SK-N-MC (cell line): Measurements from ENCODE around the gene FKBP6.
"Not testable (repeated sequence)": the region's sequence is repeated elsewhere in the genome, so short reads cannot be mapped to it uniquely, and the experiment has no call there.

Source experiments
- DNase-seq: peaks from one replicate; pipeline ENCODE4 v3.0.0-alpha.2; 2011; ENCODE audit warnings: low read depth, low spot score
- H3K27ac ChIP-seq: fragments of 200-600 bp; sonication (generic); 2 replicates; pipeline ENCODE4 v1.5.1; 2016; ENCODE audit warnings: mixed run types
- H3K36me3 ChIP-seq: fragments of 200-600 bp; sonication (generic); 2 replicates; pipeline ENCODE4 v1.6.1; 2017; ENCODE audit warnings: antibody characterized with exemption, low read length, mixed read lengths; ENCODE audit not compliant: insufficient read depth
- H3K4me3 ChIP-seq: fragments of 200-600 bp; sonication (generic); 2 replicates; pipeline ENCODE4 v1.5.1; 2016
- H3K9ac ChIP-seq: fragments of 200-600 bp; sonication (generic); 2 replicates; pipeline ENCODE4 v1.8.0; 2017; ENCODE audit warnings: mixed run types, mixed read lengths; ENCODE audit not compliant: insufficient read length
- H3K9me3 ChIP-seq: fragments of 200-600 bp; sonication (generic); 2 replicates; pipeline ENCODE4 v1.6.1; 2017; ENCODE audit warnings: low read depth, mild to moderate bottlenecking, antibody characterized with exemption, low read length, moderate library complexity, mixed read lengths
- EZH2 ChIP-seq: fragments of 200-600 bp; sonication (generic); IDR thresholded peaks from one replicate; pipeline ENCODE4 v1.6.1; 2017; ENCODE audit warnings: antibody characterized with exemption
- FOXP2 ChIP-seq: optimal IDR thresholded peaks from 2 replicates; pipeline ENCODE3; 2011; ENCODE audit warnings: mild to moderate bottlenecking, moderate library complexity; ENCODE audit not compliant: insufficient read depth; ENCODE audit errors: extremely low read length, control extremely low read depth
- POLR2AphosphoS5 ChIP-seq: IDR thresholded peaks from 2 replicates; pipeline ENCODE4 v1.6.1; 2012; ENCODE audit warnings: mild to moderate bottlenecking, low read depth, low read length, borderline replicate concordance

FKBP6 gene

DNA sequence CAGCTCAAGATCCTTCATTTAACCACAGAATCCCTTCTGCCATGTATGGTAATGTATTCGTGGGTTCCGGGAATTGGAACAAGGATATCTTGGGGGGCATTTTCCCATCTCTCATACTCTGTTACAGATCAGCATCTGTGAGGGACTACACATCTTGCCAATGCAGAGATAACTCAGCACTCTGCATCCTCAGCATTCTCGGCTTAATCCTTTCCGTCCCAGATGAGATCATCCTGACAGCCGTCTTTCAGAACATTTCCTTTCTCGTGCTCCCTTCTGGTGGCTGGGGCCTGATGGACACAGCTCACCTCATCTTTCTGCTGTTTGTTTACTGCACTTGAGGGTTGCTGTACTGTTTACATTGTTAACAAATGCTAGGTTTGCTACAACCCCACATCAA is 25.3 kb downstream of the FKBP6 start:
- Histone ChIP-seq H3K9ac (no peak overlapping the region), H3K9me3 (no peaks in the 10 kb centered on the region), H3K4me3 (no peak overlapping the region), H3K36me3 (no peaks in the 10 kb centered on the region), H3K27ac (no peak overlapping the region)
- TF ChIP-seq FOXP2 (no peak), POLR2AphosphoS5 (no peak), EZH2 (no peak)
- no peak for DNase-seq

GRCh38 chr7:73354196-73354595 is 26.2 kb downstream of the FKBP6 start:
- H3K4me3 ChIP-seq = no peak overlapping the region
- no peak overlapping the region for H3K27ac ChIP-seq
- TF ChIP-seq POLR2AphosphoS5 (no peak), FOXP2 (no peak), EZH2 (no peak)
- H3K9me3 ChIP-seq = no peaks in the 10 kb centered on the region
- H3K36me3 ChIP-seq = no peaks in the 10 kb centered on the region
- no peak overlapping the region for H3K9ac ChIP-seq
- DNase-seq = no peak

- Histone ChIP-seq H3K9ac (no peak overlapping the region), H3K27ac (no peak overlapping the region), H3K36me3 (no peaks in the 10 kb centered on the region), H3K9me3 (no peaks in the 10 kb centered on the region), H3K4me3 (no peak overlapping the region)
- TF ChIP-seq POLR2AphosphoS5 = no peak
- TF ChIP-seq EZH2 = no peak
- TF ChIP-seq FOXP2 = no peak
- no peak for DNase-seq
These were observed 26.9 kb downstream of the FKBP6 start for GRCh38 chr7:73354821-73355220.

DNA sequence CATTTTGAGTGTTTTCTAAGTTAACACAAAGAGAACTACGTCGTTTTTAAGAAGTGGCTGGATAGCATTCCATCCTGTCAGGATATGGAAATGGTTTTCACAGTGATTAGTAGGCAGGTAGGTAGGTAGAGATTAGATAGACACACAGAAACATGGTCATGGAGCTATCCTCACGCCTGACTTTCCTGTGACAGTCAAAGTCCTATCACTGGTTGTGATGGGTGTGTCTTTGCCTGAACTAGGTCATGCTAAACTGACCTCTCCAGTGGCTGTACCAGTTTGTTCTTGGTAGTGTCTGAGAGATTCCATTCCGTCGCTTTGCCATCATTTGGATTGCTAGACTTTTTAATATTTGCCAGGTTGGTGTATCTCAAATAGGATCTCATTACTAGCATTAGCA is 28.2 kb downstream of the FKBP6 start:
- Histone ChIP-seq H3K9ac (no peak overlapping the region), H3K4me3 (no peak overlapping the region), H3K27ac (no peak overlapping the region), H3K9me3 (no peaks in the 10 kb centered on the region), H3K36me3 (no peaks in the 10 kb centered on the region)
- no peak for DNase-seq
- no peak for TF ChIP-seq EZH2
- no peak for TF ChIP-seq POLR2AphosphoS5
- TF ChIP-seq FOXP2 = no peak

DNA sequence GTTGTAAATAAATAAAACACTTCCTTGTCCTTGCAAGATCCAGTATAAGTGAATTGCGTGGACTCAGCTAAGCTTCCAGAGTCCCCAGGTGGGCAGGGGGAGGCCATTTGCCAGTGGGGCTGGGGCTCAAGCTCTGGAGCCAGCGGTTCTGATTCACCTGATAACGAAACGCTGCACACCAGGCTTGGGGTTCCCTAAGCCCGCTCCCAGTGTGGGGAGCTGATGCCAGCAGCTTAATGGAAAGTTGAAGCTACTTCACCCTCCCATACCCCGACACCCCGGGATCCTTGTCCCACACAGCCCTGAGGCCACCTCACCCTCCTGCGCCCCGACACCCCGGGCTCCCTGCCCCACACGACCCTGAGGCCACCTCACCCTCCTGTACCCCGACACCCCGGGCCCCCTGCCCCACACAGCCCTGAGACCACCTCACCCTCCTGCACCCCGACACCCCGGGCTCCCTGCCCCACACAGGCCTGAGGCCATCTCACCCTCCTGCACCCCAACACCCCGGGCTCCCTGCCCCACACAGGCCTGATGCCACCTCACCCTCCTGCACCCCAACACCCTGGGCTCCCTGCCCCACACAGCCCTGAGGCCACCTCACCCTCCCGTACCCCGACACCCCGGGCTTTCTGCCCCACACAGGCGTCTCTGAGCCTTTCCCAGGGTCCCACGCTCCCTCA is 30.8 kb downstream of the FKBP6 start:
- TF ChIP-seq POLR2AphosphoS5 (no peak), EZH2 (no peak)
- Histone ChIP-seq H3K9me3 (no peaks in the 10 kb centered on the region), H3K36me3 (no peaks in the 10 kb centered on the region), H3K9ac (no peak overlapping the region), H3K27ac (no peak overlapping the region), H3K4me3 (no peak overlapping the region)
- DNase-seq = no peak

GRCh38 chr7:73359306-73359705 is 31.3 kb downstream of the FKBP6 start:
- TF ChIP-seq POLR2AphosphoS5 (no peak), FOXP2 (no peak), EZH2 (no peak)
- Histone ChIP-seq H3K36me3 (no peaks in the 10 kb centered on the region), H3K27ac (no peak overlapping the region), H3K9ac (no peak overlapping the region), H3K4me3 (no peak overlapping the region), H3K9me3 (no peaks in the 10 kb centered on the region)
- no peak for DNase-seq

DNA sequence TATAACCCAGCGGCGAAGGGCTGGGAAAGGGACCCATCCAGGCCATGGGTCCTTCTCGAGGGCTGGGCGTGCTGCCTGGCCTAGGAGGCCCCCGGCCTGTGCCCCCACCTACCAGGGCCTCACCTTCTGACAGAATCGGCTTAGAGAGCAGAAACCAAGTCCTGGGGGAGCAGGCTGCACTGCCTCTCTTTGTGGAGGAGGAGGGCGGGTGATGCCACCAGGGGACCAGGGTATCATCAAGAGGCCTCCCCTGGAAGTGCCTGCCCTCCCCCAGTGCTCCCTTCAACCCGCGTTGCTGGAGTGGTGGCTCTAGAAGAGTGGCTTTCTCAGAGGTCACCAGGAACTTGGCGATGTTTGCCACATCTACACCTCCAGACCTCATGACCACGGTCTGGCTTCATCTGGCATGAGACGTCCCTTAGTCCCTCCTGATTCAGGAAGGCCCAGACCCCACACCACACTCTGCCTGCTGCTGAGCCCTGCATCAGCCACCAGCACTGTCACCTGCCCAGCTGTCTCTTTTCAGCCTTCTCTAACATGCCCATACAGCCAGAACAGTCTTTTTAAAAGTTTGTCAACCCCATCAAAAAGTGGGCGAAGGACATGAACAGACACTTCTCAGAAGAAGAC is 31.9 kb downstream of the FKBP6 start:
- no peaks in the 10 kb centered on the region for H3K9me3 ChIP-seq
- H3K9ac ChIP-seq = no peak overlapping the region
- no peaks in the 10 kb centered on the region for H3K36me3 ChIP-seq
- TF ChIP-seq FOXP2 (no peak), EZH2 (no peak), POLR2AphosphoS5 (no peak)
- H3K27ac ChIP-seq = no peak overlapping the region
- no peak overlapping the region for H3K4me3 ChIP-seq
- no peak for DNase-seq

- not testable (repeated sequence) for H3K4me3 ChIP-seq, DNase-seq, H3K9me3 ChIP-seq, H3K9ac ChIP-seq, H3K27ac ChIP-seq, H3K36me3 ChIP-seq
These were observed 32.6 kb downstream of the FKBP6 start for GRCh38 chr7:73360590-73360989.

DNA sequence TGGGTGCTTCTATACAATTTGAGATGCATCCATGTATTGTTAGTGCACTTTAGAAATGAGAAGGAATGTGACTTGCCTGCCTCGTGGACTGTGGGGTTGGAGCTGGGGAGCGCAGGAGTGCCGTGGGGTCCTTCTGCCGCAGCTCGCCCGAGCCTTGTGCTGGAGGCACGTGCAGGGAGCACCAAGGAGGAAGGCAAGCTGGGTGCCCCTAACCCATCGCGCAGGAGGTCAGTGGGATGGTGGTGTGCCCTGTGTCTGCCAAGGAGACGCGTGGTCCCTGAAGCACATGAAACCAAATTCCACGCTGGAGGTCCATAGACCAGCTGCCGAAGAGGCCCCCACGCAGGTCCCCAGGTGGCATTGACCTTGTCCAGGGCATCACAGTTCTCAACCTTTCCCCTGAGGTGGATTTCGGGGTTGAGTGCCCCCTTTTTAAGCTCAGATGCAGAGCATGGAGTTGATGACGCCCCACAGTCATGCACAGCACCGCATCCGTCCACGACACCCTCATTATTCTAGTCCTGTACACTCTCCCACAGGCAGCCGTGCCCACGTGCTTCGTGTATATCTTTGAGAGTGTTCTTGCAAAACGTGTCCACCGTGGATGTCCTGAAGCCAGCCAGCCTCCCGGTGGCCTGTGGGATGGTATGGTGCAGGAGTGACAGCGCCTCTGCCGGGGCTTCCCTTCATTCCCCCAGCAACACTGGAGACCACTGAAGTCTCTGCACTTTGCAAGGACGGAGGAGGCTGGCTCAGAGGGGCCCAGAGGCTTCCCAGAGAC is 35.5 kb downstream of the FKBP6 start:
- Histone ChIP-seq H3K9me3 (no peaks in the 10 kb centered on the region), H3K9ac (no peak overlapping the region), H3K27ac (no peak overlapping the region), H3K36me3 (no peaks in the 10 kb centered on the region), H3K4me3 (no peak overlapping the region)
- no peak for TF ChIP-seq POLR2AphosphoS5
- TF ChIP-seq FOXP2 = no peak
- no peak for TF ChIP-seq EZH2
- DNase-seq = no peak
